ENCODE measurements around the gene SLBP. TPM values are rescaled to one million over a fixed set of nuclear protein-coding genes. Genes with fewer than 3 reads are reported as not detected.

The SLBP gene
- total and polyA plus RNA-seq, 12 donors, result 19.0 to 81.0 (median 38.1) TPM

DNA sequence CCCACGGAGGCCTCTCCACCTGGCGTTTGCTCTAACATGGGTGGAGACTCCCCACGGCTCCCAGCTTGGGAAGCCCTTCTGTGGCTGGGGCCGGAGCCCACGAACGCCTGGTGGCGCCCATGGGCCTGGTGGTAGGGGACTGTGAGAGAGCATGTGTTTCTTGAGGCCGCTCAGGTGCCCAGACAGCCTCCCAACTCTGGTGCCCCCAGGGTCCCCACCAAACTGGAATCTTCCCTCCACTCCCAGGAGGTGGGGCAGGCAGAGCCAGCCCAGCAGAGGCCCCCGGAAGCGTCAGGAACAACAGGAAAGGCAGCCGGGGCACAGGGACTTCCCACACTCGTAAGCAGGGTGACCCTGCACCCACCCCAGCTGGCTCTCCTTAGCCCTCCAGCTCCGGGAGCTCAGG lies 47.7 kb upstream of the SLBP start:
- TF ChIP-seq, protein P1, sequence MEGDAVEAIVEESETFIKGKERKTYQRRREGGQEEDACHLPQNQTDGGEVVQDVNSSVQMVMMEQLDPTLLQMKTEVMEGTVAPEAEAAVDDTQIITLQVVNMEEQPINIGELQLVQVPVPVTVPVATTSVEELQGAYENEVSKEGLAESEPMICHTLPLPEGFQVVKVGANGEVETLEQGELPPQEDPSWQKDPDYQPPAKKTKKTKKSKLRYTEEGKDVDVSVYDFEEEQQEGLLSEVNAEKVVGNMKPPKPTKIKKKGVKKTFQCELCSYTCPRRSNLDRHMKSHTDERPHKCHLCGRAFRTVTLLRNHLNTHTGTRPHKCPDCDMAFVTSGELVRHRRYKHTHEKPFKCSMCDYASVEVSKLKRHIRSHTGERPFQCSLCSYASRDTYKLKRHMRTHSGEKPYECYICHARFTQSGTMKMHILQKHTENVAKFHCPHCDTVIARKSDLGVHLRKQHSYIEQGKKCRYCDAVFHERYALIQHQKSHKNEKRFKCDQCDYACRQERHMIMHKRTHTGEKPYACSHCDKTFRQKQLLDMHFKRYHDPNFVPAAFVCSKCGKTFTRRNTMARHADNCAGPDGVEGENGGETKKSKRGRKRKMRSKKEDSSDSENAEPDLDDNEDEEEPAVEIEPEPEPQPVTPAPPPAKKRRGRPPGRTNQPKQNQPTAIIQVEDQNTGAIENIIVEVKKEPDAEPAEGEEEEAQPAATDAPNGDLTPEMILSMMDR (IDR thresholded peaks at IDR 0.05), result no peak
- TF ChIP-seq POLR2A (IDR thresholded peaks at IDR 0.05), result no peak
- no peak overlapping the region for H3K27ac ChIP-seq

DNA sequence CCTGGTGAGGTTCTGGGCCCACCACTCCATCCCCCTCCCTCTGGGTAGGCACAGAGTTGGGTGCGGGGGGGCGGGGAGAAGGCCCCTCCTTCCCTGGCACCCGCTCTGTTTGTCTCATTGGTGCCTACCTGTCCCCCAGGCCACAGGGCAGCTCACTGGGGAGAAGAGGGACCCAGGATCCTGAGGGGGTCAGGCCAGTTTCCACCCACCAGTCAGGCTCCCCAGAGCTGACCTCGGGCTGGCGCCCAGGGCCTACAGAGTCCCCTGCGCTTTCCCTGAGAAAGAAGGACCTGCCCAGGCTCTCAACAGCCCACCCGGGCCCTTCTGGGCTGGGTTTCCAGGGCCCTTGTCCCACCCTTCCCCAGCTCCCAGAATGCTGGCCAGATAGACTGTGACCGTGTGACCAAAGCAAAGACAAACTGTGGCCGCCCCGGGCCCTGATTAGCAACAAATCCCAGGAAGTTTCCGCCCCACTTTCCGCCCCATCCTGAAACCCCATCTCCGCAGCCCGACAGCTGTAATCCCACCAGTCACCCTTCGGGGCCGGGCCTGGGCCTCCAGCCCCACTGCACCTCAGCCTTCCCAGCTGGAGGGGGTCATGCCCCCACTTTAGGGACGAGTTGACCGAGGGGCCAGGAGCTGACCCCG lies 47.2 kb upstream of the SLBP start:
- Histone ChIP-seq H3K4me3 (no peak overlapping the region), H3K36me3 (replicated peaks in 1 of 2) (no peaks in the 10 kb centered on the region), H3K27me3 (no peaks in the 10 kb centered on the region), H3K9me3 (replicated peaks in 1 of 3) (no peaks in the 10 kb centered on the region), H3K27ac (no peak overlapping the region), H3K4me1 (replicated peaks in 1 of 2) (peaks cover 9 to 10% of the 10 kb centered on the region in 2 donors)
- TF ChIP-seq, protein P1 (IDR thresholded peaks at IDR 0.05), result no peak
- no peak for DNase-seq
- intact Hi-C loops (cut with DNase I), result no loop called here
- WGBS, 4 donors, result 87 to 95% (median 88%) methylated on average over 9 to 19 of the region's 19 CpGs

More for the DNA sequence above, 47.7 kb upstream of the SLBP start:
- DNase-seq, result no peak
- Histone ChIP-seq H3K4me1 (replicated peaks in 1 of 2) (peaks cover 9 to 10% of the 10 kb centered on the region in 2 donors), H3K36me3 (replicated peaks in 1 of 2) (no peaks in the 10 kb centered on the region), H3K9me3 (replicated peaks in 1 of 3) (no peaks in the 10 kb centered on the region), H3K4me3 (no peak overlapping the region), H3K27me3 (no peaks in the 10 kb centered on the region)
- WGBS, 4 donors, result 77 to 94% (median 80%) methylated on average over 6 to 13 of the region's 13 CpGs; no CpG with 5 or more reads in 1 of the 4 donors
- intact Hi-C loops (cut with DNase I), result no loop called here

DNA sequence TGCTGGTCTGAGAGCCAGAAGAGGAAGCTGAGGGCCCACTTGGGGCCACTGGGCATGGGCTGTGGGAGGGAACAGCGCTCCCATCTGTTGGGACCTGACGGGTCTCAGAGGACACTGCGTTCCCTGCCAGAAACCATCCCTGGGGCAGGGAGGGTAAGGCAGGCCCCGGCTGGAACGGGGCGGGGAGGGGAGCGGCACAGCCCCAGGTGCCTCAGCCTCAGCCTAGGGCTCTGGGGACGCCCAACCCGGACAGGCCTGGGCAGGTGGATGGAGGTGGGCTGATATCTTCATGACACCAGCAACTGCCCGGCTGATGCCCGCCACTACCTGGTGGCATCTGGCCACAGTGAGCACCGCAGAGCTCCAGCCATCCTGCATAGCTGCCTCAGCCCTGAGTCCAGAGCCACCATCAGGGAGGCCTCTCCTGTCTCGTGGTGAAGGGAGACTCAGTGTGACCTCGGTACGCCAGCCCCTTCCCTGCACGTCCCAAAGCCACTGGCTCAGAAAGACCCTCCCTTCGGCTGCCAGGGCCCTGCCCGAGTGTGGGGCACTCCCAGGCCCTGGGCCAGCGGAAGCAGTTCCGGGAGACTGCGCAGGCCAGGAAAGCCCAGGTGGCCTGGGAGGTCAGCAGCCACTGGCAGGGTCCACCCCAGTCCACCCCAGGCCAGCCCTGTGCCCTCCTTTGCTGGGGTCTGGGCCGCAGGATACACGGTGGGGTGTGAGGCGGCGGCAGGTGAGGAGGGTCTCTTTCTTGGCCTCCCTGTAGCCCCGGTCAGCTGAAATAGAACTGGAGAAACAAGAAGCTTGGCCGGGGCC lies 46.4 kb upstream of the SLBP start:
- Histone ChIP-seq H3K9me3 (replicated peaks in 1 of 3) (no peaks in the 10 kb centered on the region), H3K27ac (no peak overlapping the region), H3K4me1 (replicated peaks in 1 of 2) (peaks cover 5% of the 10 kb centered on the region in 2 donors), H3K36me3 (replicated peaks in 1 of 2) (no peaks in the 10 kb centered on the region), H3K27me3 (no peaks in the 10 kb centered on the region), H3K4me3 (no peak overlapping the region)
- intact Hi-C loops (cut with DNase I), result no loop called here
- DNase-seq, result no peak
- TF ChIP-seq, protein P1 (IDR thresholded peaks at IDR 0.05), result no peak
- no peak for TF ChIP-seq POLR2A (IDR thresholded peaks at IDR 0.05)
- 84 to 93% (median 88%) methylated on average over 10 to 27 of the region's 27 CpGs for WGBS, 4 donors

DNA sequence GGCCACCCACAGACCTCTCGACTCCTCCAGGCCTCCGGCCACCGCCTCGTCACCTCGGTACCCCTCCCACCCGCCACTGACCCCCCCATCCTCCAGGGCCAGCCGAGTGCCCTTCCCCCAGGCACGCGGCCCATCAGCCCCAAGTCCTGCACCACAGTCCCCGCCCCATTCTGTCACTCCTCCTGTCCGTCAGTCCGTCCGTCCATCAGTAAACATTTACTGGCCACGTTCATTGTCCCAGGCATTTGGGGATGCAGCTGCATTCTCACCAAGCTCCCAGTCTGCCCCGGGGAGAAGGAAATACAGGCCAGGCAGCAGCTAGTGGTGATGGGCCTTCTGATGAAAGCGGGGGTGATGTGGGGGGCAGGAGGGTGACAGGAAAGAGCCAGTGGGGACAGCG lies 45.7 kb upstream of the SLBP start:
- no peak overlapping the region for H3K27ac ChIP-seq
- intact Hi-C loops (cut with DNase I), result no loop called here
- H3K4me3 ChIP-seq, result no peak overlapping the region
- WGBS, 4 donors, result 80 to 88% (median 87%) methylated on average over 12 to 17 of the region's 17 CpGs
- H3K27me3 ChIP-seq, result no peaks in the 10 kb centered on the region
- H3K9me3 ChIP-seq (replicated peaks in 1 of 3), result no peaks in the 10 kb centered on the region
- no peaks in the 10 kb centered on the region for H3K4me1 ChIP-seq (replicated peaks in 1 of 2)
- DNase-seq, result no peak
- H3K36me3 ChIP-seq (replicated peaks in 1 of 2), result no peaks in the 10 kb centered on the region
- TF ChIP-seq, protein P1 (IDR thresholded peaks at IDR 0.05), result no peak
- no peak for TF ChIP-seq POLR2A (IDR thresholded peaks at IDR 0.05)

Measured in adrenal gland (tissue), 12 donors.